ENCODE results near the gene ADGRD2.

- no peak for TF ChIP-seq POLR2A (IDR thresholded peaks at IDR 0.05)
- no peak for TF ChIP-seq CTCF (IDR thresholded peaks at IDR 0.05)
- no peak for TF ChIP-seq EP300 (IDR thresholded peaks at IDR 0.05; ENCODE audit: low read depth)
Measured at GRCh38 chr9:124513376-124513994, 63.2 kb downstream of the ADGRD2 start.

Measured in transverse colon (tissue), 3 donors.